ENCODE results near the gene DPYSL3.

GRCh38 chr5:147393874-147394672 is 115.8 kb downstream of the DPYSL3 start:
- TF ChIP-seq EZH2phosphoT487 (conservative IDR thresholded peaks at IDR 0.05; ENCODE audit: low read length) = no peak
- no peak for TF ChIP-seq CTCF (IDR thresholded peaks at IDR 0.05; ENCODE audit: insufficient read depth, low read length, poor library complexity, severe bottlenecking)

All from SU-DHL-6 (cell line).